Activated T-cell treated with anti-CD3 and anti-CD28 coated beads, Interleukin-2, amount 50 U/mL, for 4 hours (primary cell): ENCODE measurements around the gene ADAMTS16. TPM values are rescaled to one million over a fixed set of nuclear protein-coding genes. Genes with fewer than 3 reads are reported as not detected.

Source experiments
- ATAC-seq, 2 donors: fragments of 200-7000 bp; cut with Tn5 transposase; one replicate each; pipeline ENCODE4 v1.10.0; 2021
- DNase-seq: peaks from one replicate; pipeline ENCODE4 v3.0.0-alpha.2; 2020
- H3K27me3 Mint-ChIP-seq: one replicate; pipeline ENCODE4 v1.8.0; 2021; ENCODE audit warnings: low read depth, mixed read lengths
- H3K36me3 Mint-ChIP-seq: one replicate; pipeline ENCODE4 v1.8.0; 2022; ENCODE audit warnings: mixed read lengths; ENCODE audit not compliant: insufficient read depth
- H3K4me1 Mint-ChIP-seq: one replicate; pipeline ENCODE4 v1.8.0; 2021; ENCODE audit warnings: low read depth, mixed read lengths
- H3K4me3 Mint-ChIP-seq: one replicate; pipeline ENCODE4 v1.8.0; 2021; ENCODE audit warnings: mild to moderate bottlenecking, moderate library complexity, mixed read lengths
- H3K9me3 Mint-ChIP-seq: one replicate; pipeline ENCODE4 v1.8.0; 2021; ENCODE audit warnings: mixed read lengths
- total RNA-seq, 3 donors: library from RNA; stranded (reverse); gene quantifications; one replicate each; pipeline ENCODE4 v1.2.1, GENCODE V29; 2021

ADAMTS16 gene
- total RNA-seq, 3 donors from 2014 or later: 0.03 TPM; not detected in 2

- H3K4me3 Mint-ChIP-seq: no peak overlapping the region
- no peaks in the 10 kb centered on the region for H3K36me3 Mint-ChIP-seq
- DNase-seq (no peak), ATAC-seq (no peak)
- H3K9me3 Mint-ChIP-seq: no peaks in the 10 kb centered on the region
- H3K4me1 Mint-ChIP-seq: no peaks in the 10 kb centered on the region
- peaks cover 3% of the 10 kb centered on the region for H3K27me3 Mint-ChIP-seq
Observed at GRCh38 chr5:5188376-5189050, 48.4 kb downstream of the ADAMTS16 start.

GRCh38 chr5:5189051-5189430 lies 48.9 kb downstream of the ADAMTS16 start:
- no peaks in the 10 kb centered on the region for H3K9me3 Mint-ChIP-seq
- no peak for ATAC-seq
- peaks cover 2% of the 10 kb centered on the region for H3K27me3 Mint-ChIP-seq
- H3K4me3 Mint-ChIP-seq: no peak overlapping the region
- no peaks in the 10 kb centered on the region for H3K4me1 Mint-ChIP-seq
- no peaks in the 10 kb centered on the region for H3K36me3 Mint-ChIP-seq
- DNase-seq: no peak

- Mint-ChIP-seq H3K36me3 (no peaks in the 10 kb centered on the region), H3K4me3 (no peak overlapping the region), H3K9me3 (peaks cover 4% of the 10 kb centered on the region), H3K27me3 (peaks cover 2% of the 10 kb centered on the region), H3K4me1 (no peaks in the 10 kb centered on the region)
- DNase-seq (no peak), ATAC-seq (no peak)
Observed at GRCh38 chr5:5191906-5192305, 51.8 kb downstream of the ADAMTS16 start.

GRCh38 chr5:5192681-5193080 lies 52.6 kb downstream of the ADAMTS16 start:
- Mint-ChIP-seq H3K27me3 (peaks cover 2% of the 10 kb centered on the region), H3K4me3 (no peak overlapping the region), H3K36me3 (no peaks in the 10 kb centered on the region), H3K9me3 (peaks cover 4% of the 10 kb centered on the region), H3K4me1 (no peaks in the 10 kb centered on the region)
- no peak for DNase-seq
- ATAC-seq: no peak

GRCh38 chr5:5195128-5195918 lies 55.2 kb downstream of the ADAMTS16 start:
- Mint-ChIP-seq H3K4me3 (no peak overlapping the region), H3K36me3 (no peaks in the 10 kb centered on the region), H3K9me3 (peaks cover 4% of the 10 kb centered on the region), H3K4me1 (no peaks in the 10 kb centered on the region), H3K27me3 (peaks cover 2% of the 10 kb centered on the region)
- ATAC-seq (no peak), DNase-seq (no peak)

- no peaks in the 10 kb centered on the region for H3K36me3 Mint-ChIP-seq
- no peaks in the 10 kb centered on the region for H3K27me3 Mint-ChIP-seq
- no peak overlapping the region for H3K4me3 Mint-ChIP-seq
- ATAC-seq (no peak), DNase-seq (no peak)
- H3K9me3 Mint-ChIP-seq: peaks cover 4% of the 10 kb centered on the region
- no peaks in the 10 kb centered on the region for H3K4me1 Mint-ChIP-seq
Observed at GRCh38 chr5:5198135-5198534, 58.0 kb downstream of the ADAMTS16 start.

- Mint-ChIP-seq H3K4me1 (no peaks in the 10 kb centered on the region), H3K9me3 (peaks cover 4% of the 10 kb centered on the region), H3K4me3 (no peak overlapping the region), H3K27me3 (no peaks in the 10 kb centered on the region), H3K36me3 (no peaks in the 10 kb centered on the region)
- ATAC-seq (no peak), DNase-seq (no peak)
Observed at GRCh38 chr5:5198815-5199214, 58.7 kb downstream of the ADAMTS16 start.

GRCh38 chr5:5199495-5199894 lies 59.4 kb downstream of the ADAMTS16 start:
- ATAC-seq: no peak
- Mint-ChIP-seq H3K4me3 (no peak overlapping the region), H3K36me3 (no peaks in the 10 kb centered on the region), H3K9me3 (peaks cover 4% of the 10 kb centered on the region), H3K4me1 (no peaks in the 10 kb centered on the region), H3K27me3 (no peaks in the 10 kb centered on the region)
- no peak for DNase-seq

- Mint-ChIP-seq H3K36me3 (no peaks in the 10 kb centered on the region), H3K4me3 (no peak overlapping the region), H3K4me1 (no peaks in the 10 kb centered on the region), H3K9me3 (peaks cover 4% of the 10 kb centered on the region), H3K27me3 (no peaks in the 10 kb centered on the region)
- DNase-seq: no peak
- ATAC-seq: no peak
Observed at GRCh38 chr5:5200133-5200532, 60.0 kb downstream of the ADAMTS16 start.

- Mint-ChIP-seq H3K9me3 (peaks cover 5% of the 10 kb centered on the region), H3K36me3 (no peaks in the 10 kb centered on the region), H3K4me3 (no peak overlapping the region), H3K4me1 (no peaks in the 10 kb centered on the region), H3K27me3 (no peaks in the 10 kb centered on the region)
- ATAC-seq (no peak), DNase-seq (no peak)
Observed at GRCh38 chr5:5202321-5202720, 62.2 kb downstream of the ADAMTS16 start.

GRCh38 chr5:5203451-5203850 lies 63.3 kb downstream of the ADAMTS16 start:
- Mint-ChIP-seq H3K4me1 (no peaks in the 10 kb centered on the region), H3K9me3 (peaks cover 5% of the 10 kb centered on the region), H3K27me3 (no peaks in the 10 kb centered on the region), H3K36me3 (no peaks in the 10 kb centered on the region), H3K4me3 (no peak overlapping the region)
- DNase-seq (no peak), ATAC-seq (no peak)

- H3K4me3 Mint-ChIP-seq: no peak overlapping the region
- no peaks in the 10 kb centered on the region for H3K4me1 Mint-ChIP-seq
- DNase-seq: no peak
Observed at GRCh38 chr5:5207828-5208227, 67.7 kb downstream of the ADAMTS16 start.

GRCh38 chr5:5209089-5209488 lies 69.0 kb downstream of the ADAMTS16 start:
- H3K27me3 Mint-ChIP-seq: no peaks in the 10 kb centered on the region
- no peaks in the 10 kb centered on the region for H3K4me1 Mint-ChIP-seq
- no peaks in the 10 kb centered on the region for H3K36me3 Mint-ChIP-seq
- DNase-seq: no peak
- no peak for ATAC-seq
- H3K9me3 Mint-ChIP-seq: peaks cover 5% of the 10 kb centered on the region
- no peak overlapping the region for H3K4me3 Mint-ChIP-seq

More at GRCh38 chr5:5207828-5208227, 67.7 kb downstream of the ADAMTS16 start:
- H3K27me3 Mint-ChIP-seq: no peaks in the 10 kb centered on the region
- peaks cover 5% of the 10 kb centered on the region for H3K9me3 Mint-ChIP-seq
- no peak for ATAC-seq
- H3K36me3 Mint-ChIP-seq: no peaks in the 10 kb centered on the region

- Mint-ChIP-seq H3K9me3 (peaks cover 5% of the 10 kb centered on the region), H3K36me3 (no peaks in the 10 kb centered on the region), H3K4me1 (no peaks in the 10 kb centered on the region), H3K27me3 (no peaks in the 10 kb centered on the region), H3K4me3 (no peak overlapping the region)
- DNase-seq (no peak), ATAC-seq (no peak)
Observed at GRCh38 chr5:5209510-5210286, 69.6 kb downstream of the ADAMTS16 start.
